ENCODE results near the gene LCORL. TPM values are rescaled to one million over a fixed set of nuclear protein-coding genes. Genes with fewer than 3 reads are reported as not detected.

Gene LCORL
- total and polyA plus RNA-seq, 9 of the 15 experiments (the other 6 are each of a cell fraction or from before 2014, with no cell fraction given), result 3.1 to 24.5 (median 11.1) TPM

GRCh38 chr4:17823871-17824669 lies 197.5 kb downstream of the LCORL start:
- 61% methylated on average over 1 of the region's 1 CpG for WGBS (ENCODE audit: insufficient coverage, low coverage, missing lambda C conversion rate)
- Histone ChIP-seq H3K36me3 (ENCODE audit: control insufficient read depth, insufficient read depth, low read length) (peaks cover 80% of the 10 kb centered on the region), H3K9me3 (replicated peaks; ENCODE audit: control insufficient read depth, insufficient read depth, low read depth, low read length) (no peaks in the 10 kb centered on the region), H4K20me1 (replicated peaks; ENCODE audit: control insufficient read depth, insufficient read depth, low read length) (no peaks in the 10 kb centered on the region), H3K4me1 (replicated peaks in 1 of 2; ENCODE audit: control insufficient read depth in 2 of 2, insufficient read depth in 2 of 2, low read length in 2 of 2) (no peaks in the 10 kb centered on the region), H3K79me2 (ENCODE audit: control insufficient read depth, insufficient read depth, low read length) (peaks cover 17% of the 10 kb centered on the region; the same call in 2 of the 3 replicates), H3K27me3 (ENCODE audit: control insufficient read depth in 2 of 2, insufficient read depth in 2 of 2, low read length in 2 of 2) (no peaks in the 10 kb centered on the region), H3K9ac (ENCODE audit: insufficient read depth in 1 of 2, low read depth in 2 of 2, low read length in 2 of 2) (no peak overlapping the region), H3K4me3 (no peak overlapping the region), H3K9me1 (ENCODE audit: control insufficient read depth, insufficient read depth, low read length) (no peaks in the 10 kb centered on the region), H2AFZ (ENCODE audit: low read depth, low read length) (no peak overlapping the region), H3K27ac (ENCODE audit: extremely low read depth, low read depth, low read length) (no peak overlapping the region), H3K4me2 (ENCODE audit: insufficient read depth, low read length) (no peak overlapping the region)
- FAIRE-seq (no peak), ATAC-seq (no peak), DNase-seq (ENCODE audit: extremely low read depth in 1 of 4, low spot score in 3 of 4) (no peak)
- ChIA-PET CTCF (ENCODE audit: low intra/inter-chr PET ratio) (no interaction called here), POLR2A (no interaction called here)
- in situ Hi-C loops (cut with MboI), result no loop called here
- no TSS peak for BruUV-seq (replicated peaks)
- intact Hi-C loops (cut with micrococcal nuclease), result no loop called here
- TF ChIP-seq MTA1 (IDR thresholded peaks at IDR 0.05; ENCODE audit: borderline replicate concordance) (no peak), POLR2AphosphoS5 (IDR thresholded peaks at IDR 0.05; ENCODE audit: control insufficient read depth, insufficient read depth, low read depth, low read length) (no peak), ZNF644 (tag; IDR thresholded peaks at IDR 0.05; ENCODE audit: low read depth) (no peak), HBP1 (CRISPR knock-in tag; IDR thresholded peaks at IDR 0.05) (no peak), ZNF76 (CRISPR knock-in tag; IDR thresholded peaks at IDR 0.05; ENCODE audit: borderline replicate concordance) (no peak), HCFC1 (IDR thresholded peaks at IDR 0.05; ENCODE audit: low read depth, low read length) (no peak), CCNT2 (IDR thresholded peaks at IDR 0.05; ENCODE audit: borderline replicate concordance, extremely low read depth, insufficient read length, low read depth, low read length) (no peak), ZNF407 (IDR thresholded peaks at IDR 0.05; ENCODE audit: low read depth) (no peak), BRF1 (IDR thresholded peaks at IDR 0.05; ENCODE audit: borderline replicate concordance, extremely low read depth, insufficient read length) (no peak), ELF1 (tag; IDR thresholded peaks at IDR 0.05) (no peak), CBX5 (IDR thresholded peaks at IDR 0.05; ENCODE audit: borderline replicate concordance, low read depth) (no peak), JUND (IDR thresholded peaks at IDR 0.05; ENCODE audit: borderline replicate concordance, low read depth, low read length) (no peak), JUND (tag; IDR thresholded peaks at IDR 0.05; ENCODE audit: borderline replicate concordance, low read depth, low read length) (no peak)

All from K562 (cell line).